H1 (cell line): ENCODE results near the gene HNRNPK. TPM values are rescaled to one million over a fixed set of nuclear protein-coding genes. Genes with fewer than 3 reads are reported as not detected.

Experiments used
- CHD7 ChIP-seq: fragments of 300-600 bp; sonication (generic); IDR thresholded peaks from 2 replicates; pipeline ENCODE4 v1.7.1; 2012; ENCODE audit warnings: low read length, moderate library complexity, mild to moderate bottlenecking, inconsistent platforms; ENCODE audit not compliant: insufficient replicate concordance
- polyA plus RNA-seq, 7 experiments: library from polyadenylated mRNA; depleted of rRNA in 3 of 7; stranded (reverse) in 5 of 7; unstranded in 2 of 7; fragments of >200 nt in 5 of 7; fragments of 200-250 nt in 2 of 7; gene quantifications; 1 replicate in 5 of 7; 2 replicates in 1 of 7; 4 replicates in 1 of 7; pipeline versions ENCODE4 v1.2.1 to v1.2.3, GENCODE V29; 2011 to 2013; ENCODE audit warnings: missing spikeins in 2 of 7, mixed read lengths in 2 of 7
- total RNA-seq: library from RNA; stranded (reverse); fragmentation: NEBNext Ultra II Directional; extraction: Animal tissue kit (Norgen Biotek cat#: 25700); gene quantifications from 2 replicates; pipeline ENCODE4 v1.2.1, GENCODE V29; 2021
- TF ChIP-seq, protein P1 (sequence below): IDR thresholded peaks from 2 replicates; pipeline ENCODE4 v1.6.1; 2012; ENCODE audit warnings: inconsistent platforms

HNRNPK gene
- total and polyA plus RNA-seq, 2 of the 8 experiments (the other 6 are each of a cell fraction or from before 2014, with no cell fraction given) = 414 to 887 TPM

DNA sequence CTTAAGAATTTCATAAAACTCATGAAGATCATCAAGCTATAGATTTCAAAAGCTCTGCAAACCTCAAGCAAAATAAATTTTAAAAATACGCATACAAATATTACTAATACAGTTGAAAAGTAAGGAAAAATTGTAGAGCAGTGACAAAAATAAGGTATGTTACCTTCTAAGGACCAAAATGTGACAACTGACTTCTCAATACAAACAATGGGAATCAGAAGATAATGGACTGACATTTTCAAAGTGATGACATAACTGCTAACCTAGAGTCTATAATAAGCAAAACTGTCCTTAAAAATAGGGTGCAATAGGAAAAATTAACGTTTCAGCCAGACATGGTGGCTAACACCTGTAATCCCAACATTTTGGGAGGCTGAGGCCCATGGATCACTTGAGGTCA, 27.6 kb upstream of the HNRNPK start (continued):
- no peak for TF ChIP-seq CHD7
- TF ChIP-seq, protein P1, sequence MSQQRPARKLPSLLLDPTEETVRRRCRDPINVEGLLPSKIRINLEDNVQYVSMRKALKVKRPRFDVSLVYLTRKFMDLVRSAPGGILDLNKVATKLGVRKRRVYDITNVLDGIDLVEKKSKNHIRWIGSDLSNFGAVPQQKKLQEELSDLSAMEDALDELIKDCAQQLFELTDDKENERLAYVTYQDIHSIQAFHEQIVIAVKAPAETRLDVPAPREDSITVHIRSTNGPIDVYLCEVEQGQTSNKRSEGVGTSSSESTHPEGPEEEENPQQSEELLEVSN = no peak
